ENCODE measurements around the gene TLR8.
A peak's percentile ranks its signal among the peaks of the same experiment; 100 is the strongest.
"Not testable (repeated sequence)": the region's sequence is repeated elsewhere in the genome, so short reads cannot be mapped to it uniquely, and the experiment has no call there.

Gene TLR8

GRCh38 chrX:12946838-12947544 lies 40.6 kb downstream of the TLR8 start:
- peak; percentile 60 for DNase-seq (ENCODE audit: low read depth)

GRCh38 chrX:12947545-12948235 lies 41.3 kb downstream of the TLR8 start:
- DNase-seq (ENCODE audit: low read depth): no peak

GRCh38 chrX:12948495-12948894 lies 42.1 kb downstream of the TLR8 start:
- no peak for DNase-seq (ENCODE audit: low read depth)

GRCh38 chrX:12949205-12949926 lies 42.9 kb downstream of the TLR8 start:
- DNase-seq (ENCODE audit: low read depth): no peak

GRCh38 chrX:12949927-12950656 lies 43.7 kb downstream of the TLR8 start:
- DNase-seq (ENCODE audit: low read depth): peak; percentile 54

GRCh38 chrX:12950851-12951594 lies 44.6 kb downstream of the TLR8 start:
- DNase-seq (ENCODE audit: low read depth): peak; percentile 46

- no peak for DNase-seq (ENCODE audit: low read depth)
Observed at GRCh38 chrX:12951595-12951975, 45.2 kb downstream of the TLR8 start.

- no peak for DNase-seq (ENCODE audit: low read depth)
Observed at GRCh38 chrX:12953420-12953819, 47.0 kb downstream of the TLR8 start.

- no peak for DNase-seq (ENCODE audit: low read depth)
Observed at GRCh38 chrX:12954376-12954775, 48.0 kb downstream of the TLR8 start.

- no peak for DNase-seq (ENCODE audit: low read depth)
Observed at GRCh38 chrX:12954981-12955380, 48.6 kb downstream of the TLR8 start.

- DNase-seq (ENCODE audit: low read depth): no peak
Observed at GRCh38 chrX:12955882-12956703, 49.7 kb downstream of the TLR8 start.

- DNase-seq (ENCODE audit: low read depth): no peak
Observed at GRCh38 chrX:12956704-12957534, 50.5 kb downstream of the TLR8 start.

GRCh38 chrX:12958059-12958458 lies 51.6 kb downstream of the TLR8 start:
- DNase-seq (ENCODE audit: low read depth): no peak

- no peak for DNase-seq (ENCODE audit: low read depth)
Observed at GRCh38 chrX:12958461-12958860, 52.0 kb downstream of the TLR8 start.

GRCh38 chrX:12961196-12961718 lies 54.8 kb downstream of the TLR8 start:
- DNase-seq (ENCODE audit: low read depth): no peak

- no peak for DNase-seq (ENCODE audit: low read depth)
Observed at GRCh38 chrX:12962041-12962504, 55.7 kb downstream of the TLR8 start.

GRCh38 chrX:12963210-12963850 lies 56.9 kb downstream of the TLR8 start:
- not testable (repeated sequence) for DNase-seq (ENCODE audit: low read depth)

GRCh38 chrX:12965131-12965940 lies 58.9 kb downstream of the TLR8 start:
- DNase-seq (ENCODE audit: low read depth): no peak
